Stimulated activated CD8-positive, alpha-beta memory T cell treated with anti-CD3 and anti-CD28 coated beads, Interleukin-7, amount 100 ng/mL, for 4 hours (primary cell): ENCODE measurements around the gene CLEC9A.
"Not testable (repeated sequence)": the region's sequence is repeated elsewhere in the genome, so short reads cannot be mapped to it uniquely, and the experiment has no call there.

Experiments
- DNase-seq, 2 donors: peaks; one replicate each; pipeline ENCODE4 v3.0.0-alpha.2; 2020; ENCODE audit warnings: low read depth in 2 of 2

The CLEC9A gene

DNA sequence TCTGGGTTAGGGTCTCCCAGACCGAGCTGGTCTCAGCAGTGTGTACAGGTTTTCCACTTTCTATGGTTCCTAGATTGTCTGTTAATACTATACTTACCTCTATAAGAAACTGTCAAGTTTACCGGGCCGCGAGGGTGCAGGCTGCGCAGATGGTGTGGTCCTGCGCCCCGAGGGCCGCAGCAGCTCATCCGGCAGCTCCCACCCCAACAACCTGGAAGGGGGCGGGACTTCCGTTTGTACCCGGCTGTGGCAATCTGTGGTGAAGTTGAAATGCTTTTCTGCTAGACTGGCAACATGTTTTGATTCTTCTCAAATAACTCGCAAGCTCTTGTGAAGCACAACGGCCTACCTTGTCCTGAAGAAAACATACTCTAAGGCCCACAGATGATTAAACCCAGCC lies at the start of gene CLEC9A:
CLEC9A (plus strand) TSS at position 237 of the 400 bp plus-strand sequence. CDS start 22,006 bp downstream, outside the sequence.
- no peak for DNase-seq

DNA sequence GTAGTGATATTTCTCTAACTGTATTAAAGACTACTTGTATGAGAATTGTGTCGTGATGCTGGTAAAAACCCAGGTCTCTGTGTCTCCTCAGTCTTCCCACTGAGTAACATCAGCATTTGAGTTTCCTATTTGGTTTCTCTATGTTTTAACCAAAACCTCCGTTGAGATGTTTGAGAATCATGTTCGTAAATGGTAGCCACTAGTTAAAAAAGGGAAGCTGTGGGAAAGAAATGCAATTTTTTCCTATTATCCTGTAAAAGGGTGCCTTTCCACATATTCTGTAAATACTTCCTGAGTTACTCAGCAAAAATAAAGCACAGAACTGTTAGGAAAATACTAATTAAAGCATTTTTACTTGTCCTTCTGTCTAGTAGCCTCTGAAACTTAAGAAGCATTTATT lies 38.6 kb upstream of the CLEC9A start:
- no peak for DNase-seq

DNA sequence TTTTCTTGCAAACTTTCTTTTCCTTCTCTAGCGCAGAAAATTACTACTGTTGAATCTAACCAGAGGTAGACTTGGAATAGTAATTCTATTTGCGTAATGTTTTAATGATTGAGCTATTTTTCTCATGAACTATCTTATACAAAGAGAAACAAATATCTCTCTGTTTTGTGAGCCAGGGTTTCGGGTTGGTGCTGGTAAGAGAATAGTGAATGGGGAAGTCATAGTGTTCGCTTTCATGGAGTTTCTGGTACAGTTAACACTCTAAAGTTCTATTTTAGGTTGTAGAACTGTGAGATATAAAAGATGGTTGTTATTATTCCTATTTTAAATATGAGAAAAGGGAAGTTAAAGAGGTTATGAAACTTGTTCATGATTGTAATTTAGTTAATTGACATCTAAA lies 38.2 kb upstream of the CLEC9A start:
- DNase-seq, result no peak

DNA sequence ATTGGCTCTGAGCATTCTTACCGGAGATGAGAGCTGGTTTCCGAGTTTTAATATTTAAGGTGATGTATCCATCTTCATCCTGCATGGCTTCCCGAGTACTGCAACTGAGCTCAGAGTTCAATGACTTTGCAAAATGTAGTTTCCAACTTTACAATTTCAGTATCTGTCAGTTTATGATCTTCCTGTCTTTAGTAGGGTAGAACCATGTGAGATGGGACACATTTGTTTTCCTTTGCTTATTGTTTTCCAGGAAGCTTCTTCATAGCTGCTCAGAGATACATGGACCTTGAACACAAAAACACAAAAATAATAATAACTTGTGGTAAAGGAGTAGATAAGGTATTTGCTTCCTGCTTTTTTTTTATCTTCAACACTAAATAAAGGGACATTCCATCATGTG lies 31.5 kb upstream of the CLEC9A start, which contains the start of gene CLEC1B:
CLEC1B (minus strand) TSS at position 106 of the 400 bp plus-strand sequence; CDS start at position 85, 21 bp downstream.
- no peak for DNase-seq

DNA sequence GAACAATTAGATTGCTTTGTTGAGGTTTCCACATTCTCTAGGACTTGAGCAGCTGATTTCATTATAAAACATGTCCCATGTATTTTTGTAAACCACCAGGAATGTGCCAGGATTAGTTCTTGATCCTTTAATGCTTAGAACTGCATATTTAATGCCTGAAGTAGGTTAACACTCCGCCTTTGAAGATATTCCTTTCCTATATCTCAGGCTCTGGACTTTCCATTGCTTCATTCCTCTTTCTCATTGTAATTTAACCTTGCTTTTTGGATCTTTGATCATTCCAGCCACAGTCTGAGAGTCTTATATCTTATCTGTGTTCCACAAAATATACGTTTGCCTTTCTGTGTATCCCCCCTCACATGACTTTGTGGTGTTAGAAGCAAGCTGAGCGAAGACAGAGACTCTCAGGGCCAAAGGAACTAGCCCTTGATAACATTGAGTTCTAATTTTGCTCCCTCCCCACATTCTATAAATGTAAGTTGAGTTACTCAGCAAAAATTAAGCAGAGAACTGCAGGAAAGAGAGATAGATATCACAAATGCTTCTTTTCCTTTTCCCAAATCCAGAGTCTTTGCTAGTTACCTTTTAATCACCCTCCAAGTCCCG lies 29.2 kb upstream of the CLEC9A start:
- DNase-seq, result no peak

DNA sequence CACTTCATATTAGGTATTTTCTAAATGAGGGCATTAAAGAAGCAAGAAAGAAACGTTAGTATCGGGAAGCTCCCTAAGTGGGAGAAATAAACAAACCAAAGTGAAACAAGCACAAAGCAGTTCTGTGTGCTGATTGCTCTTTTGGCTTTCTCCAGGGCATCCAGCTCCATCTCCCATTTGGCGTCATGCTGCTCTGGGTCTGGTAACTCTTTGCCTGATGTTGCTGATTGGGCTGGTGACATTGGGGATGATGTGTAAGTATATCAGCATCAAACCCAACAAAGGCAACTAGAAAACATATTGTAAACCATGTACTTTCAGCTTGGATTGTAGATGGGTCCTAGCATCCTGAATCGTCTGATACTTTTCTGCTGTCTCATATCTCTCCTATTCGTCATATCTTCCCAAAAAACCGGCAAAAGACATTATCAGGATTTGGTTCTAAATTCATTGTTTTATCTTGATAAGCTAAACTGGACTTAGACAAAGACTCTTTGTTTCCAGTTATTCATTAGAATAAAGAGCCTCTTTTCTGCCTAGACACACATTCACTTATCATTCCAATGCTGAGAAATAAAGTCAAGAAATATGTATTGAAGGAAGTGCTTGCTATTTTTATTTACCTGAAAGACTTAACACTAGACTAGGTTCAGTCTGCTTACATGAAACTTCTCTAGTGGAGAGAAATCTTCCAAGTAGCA lies 17.7 kb upstream of the CLEC9A start:
- DNase-seq, result no peak

DNA sequence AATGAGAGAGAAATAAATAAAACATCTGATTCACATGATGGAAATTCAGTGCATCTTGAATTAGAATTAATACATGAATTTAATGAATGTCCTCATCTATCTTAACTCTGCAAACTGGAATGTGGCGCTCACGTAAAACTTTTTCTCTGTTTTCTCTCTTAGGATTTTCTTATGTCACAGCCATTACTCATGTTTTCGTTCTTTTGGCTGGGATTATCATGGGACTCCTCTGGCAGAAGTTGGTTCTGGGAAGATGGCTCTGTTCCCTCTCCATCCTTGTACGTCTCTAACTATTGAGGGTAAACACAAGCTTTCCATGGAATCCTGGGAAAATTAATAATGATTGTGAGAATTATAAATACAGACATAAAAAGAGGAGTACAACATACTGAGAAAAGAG lies 15.0 kb upstream of the CLEC9A start:
- DNase-seq, result no peak

DNA sequence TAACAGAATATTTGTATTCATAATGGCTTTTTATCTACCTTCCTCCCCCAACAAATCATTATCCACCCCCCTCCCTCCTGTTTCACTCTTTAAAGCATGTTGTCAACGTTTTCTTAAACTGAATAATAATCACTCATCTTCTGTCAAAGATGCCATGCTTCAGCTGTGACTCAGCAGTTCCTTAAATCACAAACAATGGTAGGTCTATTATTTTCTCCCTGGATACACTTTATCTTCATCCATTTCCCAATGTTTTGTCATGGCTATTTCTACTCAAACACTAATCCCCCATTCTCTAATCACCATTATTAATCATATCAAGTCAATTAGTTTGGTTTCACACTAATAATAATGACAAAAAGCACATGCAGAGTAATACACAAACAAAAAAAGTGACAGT lies 13.6 kb upstream of the CLEC9A start:
- no peak for DNase-seq

DNA sequence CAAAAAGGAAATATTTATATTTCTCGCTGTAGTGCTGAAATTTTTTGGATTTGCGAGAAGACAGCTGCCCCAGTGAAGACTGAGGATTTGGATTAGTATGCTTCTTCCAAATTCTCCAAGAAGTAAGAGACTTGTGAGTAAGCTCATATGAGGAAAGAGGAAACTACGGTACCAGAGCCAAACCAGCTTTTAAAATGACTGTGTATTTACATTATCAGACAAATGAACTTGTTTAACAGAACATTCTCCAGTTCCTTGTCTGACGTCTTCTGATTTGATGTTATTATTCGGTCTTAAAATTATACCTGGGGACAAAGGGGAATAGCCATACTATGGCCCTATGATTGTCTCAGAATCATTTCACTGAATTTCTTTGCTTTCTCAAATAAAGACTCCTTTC lies 12.1 kb upstream of the CLEC9A start:
- DNase-seq, result no peak

DNA sequence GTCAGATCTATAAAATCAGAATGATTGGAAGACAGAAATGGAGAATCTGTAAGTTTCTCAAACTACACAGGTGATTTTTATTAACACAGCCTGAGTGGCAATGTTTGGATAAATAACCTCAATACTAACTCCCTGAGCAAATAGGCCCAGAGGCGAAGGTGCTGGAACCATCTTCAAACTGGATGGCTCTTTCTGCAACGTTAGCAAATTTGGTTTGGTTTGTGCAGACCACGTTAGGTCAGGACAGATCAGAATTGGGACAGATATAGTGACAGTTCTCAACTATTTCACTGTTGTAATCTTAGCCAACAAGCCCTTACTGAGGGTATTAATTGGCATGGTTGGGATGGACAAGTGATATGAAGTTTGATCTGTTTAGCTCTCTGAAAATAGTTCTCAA lies 9.1 kb upstream of the CLEC9A start:
- no peak for DNase-seq

DNA sequence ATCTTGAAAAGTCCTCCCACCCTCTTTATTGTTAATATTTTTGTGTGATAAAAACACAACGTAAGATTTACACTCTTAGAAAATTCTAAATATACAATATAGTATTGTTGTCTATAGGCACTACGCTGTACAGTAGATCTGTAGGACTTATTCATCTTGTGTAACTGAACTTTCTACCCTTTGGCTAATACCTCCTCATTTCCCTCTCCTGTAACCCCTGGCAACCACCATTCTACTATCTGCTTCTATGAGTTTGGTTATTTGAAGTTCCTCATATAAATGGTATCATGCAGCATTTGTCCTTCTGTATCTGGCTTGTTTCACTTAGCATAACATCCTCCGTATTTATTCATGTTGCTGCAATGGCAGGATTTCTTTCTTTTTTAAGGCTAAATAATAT lies 5.2 kb upstream of the CLEC9A start:
- DNase-seq, result no peak

DNA sequence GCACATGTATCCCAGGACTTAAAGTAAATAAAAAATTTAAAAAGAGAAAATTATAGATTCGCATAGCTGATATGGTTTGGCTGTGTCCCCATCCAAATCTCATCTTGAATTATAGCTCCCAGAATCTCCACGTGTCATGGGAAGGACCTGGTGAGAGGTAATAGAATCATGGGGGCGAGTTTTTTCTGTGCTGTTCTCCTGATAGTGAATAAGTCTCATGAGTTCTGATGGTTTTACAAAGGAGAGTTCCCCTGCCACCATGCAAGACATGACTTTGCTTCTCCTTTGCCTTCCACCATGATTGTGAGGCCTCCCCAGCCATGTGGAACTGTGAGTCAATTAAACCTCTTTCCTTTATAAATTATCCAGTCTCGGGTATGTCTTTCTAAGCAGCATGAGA lies 3.8 kb upstream of the CLEC9A start:
- not testable (repeated sequence) for DNase-seq

DNA sequence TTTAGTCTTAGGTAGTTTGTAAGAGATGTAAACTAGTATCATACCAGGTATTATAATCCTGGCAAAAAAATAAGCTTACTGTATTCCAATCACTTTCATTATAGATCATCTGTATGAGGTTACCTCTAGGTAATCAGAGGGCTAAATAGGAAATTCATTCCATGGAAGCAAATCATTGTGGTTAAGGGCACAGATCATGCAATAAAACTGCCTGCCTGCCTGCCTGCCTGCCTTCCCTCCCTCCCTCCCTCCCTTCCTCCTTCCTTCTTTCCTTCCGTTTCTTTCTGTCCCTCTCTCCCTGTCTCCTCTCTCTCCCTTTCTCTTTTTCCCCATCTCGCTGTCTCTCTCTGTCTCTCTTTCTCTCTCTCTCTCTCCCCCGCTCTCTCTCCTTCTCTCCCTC lies 3.2 kb upstream of the CLEC9A start:
- DNase-seq, result no peak

DNA sequence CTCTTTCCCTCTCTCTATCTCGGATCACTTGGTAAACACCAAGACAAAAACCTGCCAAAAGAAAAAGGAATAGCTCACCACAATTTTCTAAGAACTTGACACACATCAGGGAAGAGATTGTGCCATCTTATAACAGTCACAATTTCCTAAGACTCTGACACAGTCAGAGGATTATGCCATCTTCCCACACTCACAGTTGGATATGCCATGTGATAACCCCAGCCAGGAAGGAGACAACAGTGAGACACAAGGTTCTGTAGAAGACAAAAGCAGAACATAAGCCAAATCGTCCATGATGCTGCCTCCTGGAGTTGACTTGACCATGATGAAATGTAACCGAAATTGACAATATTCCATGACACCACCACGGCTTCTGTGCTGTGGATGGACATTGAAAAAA lies 2.8 kb upstream of the CLEC9A start:
- no peak for DNase-seq

DNA sequence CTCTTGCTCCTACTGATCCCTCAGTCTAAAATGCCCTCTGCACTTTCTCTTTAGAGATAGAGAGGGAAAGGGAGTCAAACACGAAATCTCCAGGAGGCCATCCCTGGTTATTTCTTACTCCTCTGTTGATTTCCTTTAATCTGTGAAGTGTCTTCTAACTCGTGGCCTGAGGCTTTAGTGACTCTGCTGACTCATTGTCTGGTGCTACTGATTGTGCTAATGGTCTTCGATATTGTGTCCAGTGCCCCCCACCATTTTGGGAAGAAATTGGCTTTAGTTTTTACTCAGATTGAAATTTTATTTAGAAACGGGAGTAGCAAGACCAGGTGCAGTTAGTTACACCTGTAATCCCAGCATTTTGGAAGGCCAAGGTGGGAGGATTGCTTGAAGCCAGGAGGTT lies 839 bp downstream of the CLEC9A start:
- no peak for DNase-seq

DNA sequence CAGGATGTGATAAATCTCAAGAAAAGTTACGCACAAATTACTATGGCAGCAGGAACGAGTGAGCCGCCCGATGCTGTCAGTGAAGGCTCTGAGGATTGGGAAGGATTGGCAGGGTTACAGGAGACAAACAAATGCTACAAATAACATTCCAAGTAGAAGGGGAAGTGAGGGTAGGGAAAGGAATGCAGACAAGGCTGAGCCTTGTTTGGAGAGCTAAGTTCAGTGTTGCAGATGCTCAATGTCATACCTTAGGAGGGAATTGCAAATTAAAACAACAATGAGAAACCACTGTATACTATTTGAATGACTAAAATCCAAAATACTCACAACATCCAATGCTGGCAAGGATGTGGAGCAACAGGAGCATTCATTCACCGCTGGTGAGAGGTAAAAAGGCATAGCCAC lies 1.3 kb downstream of the CLEC9A start:
- DNase-seq, result no peak

DNA sequence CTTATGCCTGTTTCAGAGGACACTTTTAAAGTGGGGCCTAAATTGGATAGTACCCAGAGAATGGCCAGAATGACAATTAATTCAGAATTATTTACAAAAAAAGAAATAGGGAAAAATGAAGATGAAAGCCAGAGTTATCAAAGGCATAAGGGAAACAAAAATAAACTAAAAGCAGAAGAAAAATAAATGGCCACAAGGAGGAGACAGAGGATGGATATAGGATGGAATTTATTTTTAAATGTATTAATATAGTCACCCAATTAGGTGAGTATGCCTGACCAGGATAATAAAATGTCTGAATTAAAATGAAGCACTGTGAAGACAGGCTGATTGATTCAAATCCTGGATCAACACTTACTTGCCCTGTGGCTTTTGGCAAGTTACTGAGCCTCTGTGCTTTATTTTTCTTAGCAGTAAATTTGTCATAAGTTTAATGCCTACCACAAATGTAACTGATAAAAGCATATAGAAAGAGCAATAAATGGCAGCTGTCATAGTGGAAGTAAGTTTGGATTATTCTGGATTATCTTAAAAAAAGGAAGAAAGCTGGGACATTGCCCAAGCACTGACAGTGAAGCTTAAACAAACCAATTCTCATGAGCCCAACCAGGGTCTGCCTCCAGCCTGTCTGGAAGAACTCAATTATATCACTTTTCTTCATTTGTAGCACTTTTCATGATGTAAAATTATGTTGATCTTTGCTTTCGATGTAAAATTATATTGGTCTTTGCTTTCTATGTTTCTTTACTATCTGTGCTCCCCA lies 3.5 kb downstream of the CLEC9A start:
- DNase-seq, result no peak

DNA sequence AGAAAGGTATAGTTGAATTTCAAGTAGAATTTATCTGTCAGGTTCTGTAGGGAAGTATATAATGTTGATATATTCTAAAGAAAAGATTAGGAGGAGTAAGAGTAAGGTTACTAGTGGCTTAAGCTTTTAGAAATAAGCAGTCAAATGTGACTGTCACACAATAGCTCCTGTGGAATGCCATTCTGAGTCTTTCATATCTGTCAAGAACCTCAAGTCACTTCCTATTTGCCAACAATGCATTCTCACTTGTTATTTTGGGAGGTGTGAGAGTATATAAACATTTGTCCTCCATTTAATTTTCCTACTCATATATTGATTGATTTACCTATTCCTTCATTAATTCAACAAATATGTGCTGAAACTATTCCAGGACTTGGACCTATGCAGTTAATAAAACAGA lies 11.7 kb downstream of the CLEC9A start:
- no peak for DNase-seq

DNA sequence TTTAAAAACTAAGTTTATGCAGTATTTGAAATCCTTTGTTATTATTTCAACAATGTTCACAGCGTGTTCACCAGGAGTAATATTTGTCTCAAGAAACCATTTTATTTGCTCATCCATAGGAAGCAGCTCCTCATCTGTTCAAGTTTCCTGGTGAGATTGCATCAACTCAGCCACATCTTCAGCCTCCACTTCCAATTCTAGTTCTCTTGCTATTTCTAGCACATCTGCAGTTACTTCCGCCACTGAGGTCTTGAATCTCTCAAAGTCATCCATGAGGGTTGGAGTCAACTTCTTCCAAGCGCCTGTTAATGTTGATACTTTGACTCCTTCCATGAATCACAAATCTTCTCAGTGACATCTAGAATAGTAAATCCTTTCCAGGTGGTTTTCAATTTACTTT lies 18.0 kb downstream of the CLEC9A start:
- DNase-seq, result no peak

DNA sequence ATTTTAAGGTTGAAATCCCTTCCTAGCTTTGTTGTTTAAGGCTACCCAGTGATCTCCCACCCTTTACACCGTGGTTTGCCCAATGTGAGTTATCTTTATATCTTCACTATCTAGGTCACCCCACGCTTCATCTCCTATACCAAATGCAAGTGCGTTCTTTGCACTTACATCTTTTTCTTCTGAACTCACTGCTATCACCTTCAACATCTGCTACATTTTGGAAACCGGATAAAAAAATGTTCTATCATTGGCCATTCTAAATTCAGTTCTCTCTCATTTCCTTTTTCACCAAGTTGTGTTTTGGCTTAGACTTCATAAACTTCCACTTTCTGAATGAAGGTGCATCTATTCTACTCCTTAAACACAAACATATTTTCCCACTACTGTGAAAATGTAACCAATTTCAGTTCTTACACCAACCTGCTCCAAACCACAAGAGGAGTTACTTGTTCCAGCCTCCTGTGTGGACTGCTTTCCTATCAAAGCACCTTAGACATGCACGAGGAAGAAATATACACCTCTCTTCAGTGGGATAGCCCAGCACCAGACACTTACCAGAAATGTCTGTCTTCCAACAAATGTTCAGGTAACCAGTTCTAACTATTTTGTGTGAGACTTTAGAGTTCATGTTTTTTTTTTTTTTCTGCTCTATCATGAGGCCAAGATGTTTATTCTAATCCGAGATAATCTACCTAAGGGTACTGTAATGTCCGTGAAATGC lies 21.9 kb downstream of the CLEC9A start:
- DNase-seq, result no peak

DNA sequence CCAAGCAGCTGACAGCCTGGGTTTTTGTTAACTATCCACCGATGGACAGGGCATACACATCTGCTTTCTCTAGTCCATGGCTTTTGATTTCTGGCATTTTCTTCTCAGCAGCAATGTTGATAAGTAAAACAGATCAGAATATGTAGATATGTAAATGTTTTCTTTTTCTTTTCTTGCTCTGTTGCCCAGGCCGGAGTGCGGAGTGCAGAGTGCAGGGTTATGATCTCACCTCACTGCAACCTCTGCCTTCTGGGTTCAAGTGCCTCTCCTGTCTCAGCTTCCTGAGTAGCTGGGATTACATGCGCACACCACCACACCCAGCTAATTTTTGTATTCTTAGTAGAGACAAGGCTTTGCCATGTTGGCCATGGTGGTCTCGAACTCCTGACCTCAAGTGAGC lies 27.9 kb downstream of the CLEC9A start:
- no peak for DNase-seq

DNA sequence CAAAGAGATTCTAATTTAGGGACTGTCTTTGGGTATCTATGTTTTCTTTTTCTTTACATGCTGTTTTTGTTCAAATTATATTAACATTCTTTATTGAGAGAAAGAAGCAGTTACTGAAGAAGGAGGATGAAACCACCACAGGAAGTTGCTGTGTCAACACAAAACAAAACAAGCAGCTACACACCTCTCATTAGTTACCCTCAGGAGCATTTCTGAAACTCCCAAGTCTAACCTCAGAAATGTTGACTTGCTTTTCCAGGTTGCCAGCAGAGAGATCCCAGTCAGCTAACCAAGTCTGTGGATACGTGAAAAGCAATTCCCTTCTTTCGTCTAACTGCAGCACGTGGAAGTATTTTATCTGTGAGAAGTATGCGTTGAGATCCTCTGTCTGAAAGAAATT lies 34.8 kb downstream of the CLEC9A start:
- DNase-seq, result no peak
